Activated T-cell treated with anti-CD3 and anti-CD28 coated beads, Interleukin-2, amount 50 U/mL, for 48 hours (primary cell): Measurements from ENCODE around the gene ZSCAN23.
"Not testable (repeated sequence)": the region's sequence is repeated elsewhere in the genome, so short reads cannot be mapped to it uniquely, and the experiment has no call there.

Experiments used
- DNase-seq, 2 experiments: peaks; one replicate each; pipeline ENCODE4 v3.0.0-alpha.2; 2020

Gene ZSCAN23

GRCh38 chr6:28433119-28433518 lies 10.2 kb downstream of the ZSCAN23 start:
- no peak for DNase-seq

GRCh38 chr6:28429781-28430180 lies 13.5 kb downstream of the ZSCAN23 start:
- no peak for DNase-seq

- DNase-seq, result no peak
These were observed 17.2 kb downstream of the ZSCAN23 start for GRCh38 chr6:28425944-28426541.

- no peak for DNase-seq
These were observed 19.1 kb downstream of the ZSCAN23 start for GRCh38 chr6:28424163-28424562.

- DNase-seq, result no peak
These were observed 19.7 kb downstream of the ZSCAN23 start for GRCh38 chr6:28423546-28423945.

GRCh38 chr6:28413681-28414080 lies 29.6 kb downstream of the ZSCAN23 start:
- DNase-seq, result no peak

- no peak for DNase-seq
These were observed 32.5 kb downstream of the ZSCAN23 start for GRCh38 chr6:28410767-28411166.

- DNase-seq, result peak in 1 of 2 experiments; percentile 24
These were observed 35.1 kb downstream of the ZSCAN23 start for GRCh38 chr6:28408076-28408802.

- no peak for DNase-seq
These were observed 35.9 kb downstream of the ZSCAN23 start for GRCh38 chr6:28407401-28407800.

GRCh38 chr6:28403923-28404322 lies 39.4 kb downstream of the ZSCAN23 start:
- not testable (repeated sequence) for DNase-seq

- DNase-seq, result no peak
These were observed 41.1 kb downstream of the ZSCAN23 start for GRCh38 chr6:28402197-28402596.

GRCh38 chr6:28401172-28401571 lies 42.1 kb downstream of the ZSCAN23 start:
- no peak for DNase-seq

GRCh38 chr6:28400122-28400451 lies 43.2 kb downstream of the ZSCAN23 start:
- no peak for DNase-seq

GRCh38 chr6:28399350-28400121 lies 43.8 kb downstream of the ZSCAN23 start, which contains the start of gene ZSCAN12:
ZSCAN12 (minus strand) TSS chr6:28399747; CDS start chr6:28398405, 1,342 bp downstream.
- DNase-seq, result peak; percentile 91 to 93

GRCh38 chr6:28395918-28396317 lies 47.4 kb downstream of the ZSCAN23 start:
- no peak for DNase-seq

- no peak for DNase-seq
These were observed 49.2 kb downstream of the ZSCAN23 start for GRCh38 chr6:28393912-28394662.

- no peak for DNase-seq
These were observed 52.6 kb downstream of the ZSCAN23 start for GRCh38 chr6:28390688-28391087.

GRCh38 chr6:28384143-28384533 lies 59.2 kb downstream of the ZSCAN23 start:
- DNase-seq, result no peak

- DNase-seq, result peak; percentile 48 to 62
These were observed 59.8 kb downstream of the ZSCAN23 start for GRCh38 chr6:28383235-28384142.
